ENCODE results near the gene PTPRG.

PTPRG gene

DNA sequence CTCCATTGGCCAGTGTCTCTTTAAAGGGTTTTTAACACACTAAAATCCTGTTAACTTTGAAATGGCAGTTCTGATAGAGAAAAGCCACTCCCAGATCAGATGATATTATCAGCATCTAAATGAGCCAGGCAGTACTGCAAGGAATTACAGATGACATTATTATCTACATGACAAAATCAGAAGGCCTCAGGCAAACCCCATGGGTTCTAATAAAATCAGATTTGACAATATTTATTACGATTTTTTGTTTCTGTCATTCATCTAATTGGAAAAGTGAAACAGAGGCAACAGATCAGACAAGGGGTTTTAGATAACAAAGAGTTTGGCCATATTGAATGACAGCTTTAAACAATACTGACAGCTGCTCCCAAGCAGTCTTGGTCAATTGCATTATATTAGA is 699.3 kb downstream of the PTPRG start:
- DNase-seq, result no peak

DNA sequence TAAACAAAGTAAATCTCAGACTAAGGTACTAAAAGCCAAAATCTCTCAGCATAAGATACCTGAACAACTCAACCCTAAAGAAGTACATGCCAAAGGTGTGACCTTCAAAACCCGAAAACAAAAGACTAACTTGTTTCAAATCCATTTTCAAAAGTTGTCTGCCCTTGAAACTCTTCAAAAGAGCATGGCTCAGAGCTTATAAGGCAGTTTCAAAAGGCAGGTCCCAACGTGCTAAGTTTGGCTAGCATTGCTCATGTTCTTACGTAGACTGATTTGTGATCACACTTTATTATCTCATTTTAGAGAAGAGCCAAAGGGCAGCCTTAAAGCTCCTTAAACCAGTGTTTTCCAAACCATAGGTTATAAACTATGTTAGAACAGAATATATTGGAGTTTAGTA is 699.8 kb downstream of the PTPRG start:
- no peak for DNase-seq

DNA sequence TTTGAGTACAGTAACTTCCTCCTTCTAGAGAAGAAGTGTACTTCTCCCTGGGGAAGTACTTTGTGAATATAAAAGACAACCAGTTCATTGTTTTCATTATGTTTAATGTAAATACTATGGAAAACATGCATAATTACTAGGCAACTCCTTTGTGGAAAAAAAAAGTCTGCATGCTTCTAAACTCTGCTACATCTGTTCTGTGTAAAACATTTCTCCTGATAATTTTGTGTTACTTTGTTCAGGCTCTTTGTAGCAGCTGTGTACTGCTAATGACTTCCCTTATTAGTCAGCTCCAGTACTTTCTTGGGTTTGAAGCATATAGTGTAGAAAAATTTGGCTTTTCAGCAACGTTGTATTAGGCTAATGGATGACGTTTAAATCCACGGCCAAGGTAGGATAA is 700.4 kb downstream of the PTPRG start:
- no peak for DNase-seq

DNA sequence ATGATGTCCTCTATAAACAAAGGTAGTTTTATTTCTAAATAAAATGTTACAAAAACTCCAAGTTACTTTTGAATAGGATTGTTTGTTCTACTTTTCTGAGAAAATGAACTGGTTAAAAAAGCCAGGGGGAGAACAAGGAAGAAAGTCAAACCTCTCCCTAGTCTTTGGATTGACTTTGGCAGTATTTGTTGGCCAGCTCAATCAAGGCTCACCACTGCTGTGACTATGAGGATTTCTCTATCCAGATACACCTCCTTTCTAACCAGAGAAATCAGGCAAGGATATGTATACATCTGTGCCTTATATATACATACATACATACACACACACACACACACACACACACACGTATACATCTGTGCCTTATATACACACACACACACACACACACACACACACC is 704.2 kb downstream of the PTPRG start:
- no peak for DNase-seq

DNA sequence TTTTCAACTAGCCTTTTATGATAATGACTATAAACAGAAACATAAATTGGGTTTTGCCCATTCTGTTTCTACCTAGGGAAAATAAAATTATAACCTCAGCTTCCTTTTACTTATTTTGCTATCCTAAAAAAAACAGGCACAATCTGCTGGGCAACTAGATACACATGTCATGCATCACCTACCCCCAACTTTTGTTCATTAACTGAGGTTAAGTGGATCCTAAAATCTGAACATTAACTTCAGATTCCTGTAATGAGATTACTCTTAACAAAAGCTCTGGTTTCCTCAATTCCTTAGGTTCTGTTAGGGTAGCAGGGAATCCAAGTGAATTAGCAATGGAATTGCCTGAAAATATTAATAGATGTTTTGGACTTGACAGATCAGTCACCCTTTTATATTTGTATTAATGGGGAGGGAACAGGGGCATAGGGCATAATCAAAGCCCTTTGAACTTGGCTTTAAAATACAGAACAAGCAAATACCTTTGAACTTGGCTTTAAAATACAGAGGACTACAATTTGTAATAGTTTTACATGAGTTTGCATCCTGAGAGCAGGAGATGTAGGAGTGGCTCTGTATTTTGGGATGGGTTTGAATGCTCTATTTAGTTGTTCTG is 705.4 kb downstream of the PTPRG start:
- DNase-seq, result no peak

DNA sequence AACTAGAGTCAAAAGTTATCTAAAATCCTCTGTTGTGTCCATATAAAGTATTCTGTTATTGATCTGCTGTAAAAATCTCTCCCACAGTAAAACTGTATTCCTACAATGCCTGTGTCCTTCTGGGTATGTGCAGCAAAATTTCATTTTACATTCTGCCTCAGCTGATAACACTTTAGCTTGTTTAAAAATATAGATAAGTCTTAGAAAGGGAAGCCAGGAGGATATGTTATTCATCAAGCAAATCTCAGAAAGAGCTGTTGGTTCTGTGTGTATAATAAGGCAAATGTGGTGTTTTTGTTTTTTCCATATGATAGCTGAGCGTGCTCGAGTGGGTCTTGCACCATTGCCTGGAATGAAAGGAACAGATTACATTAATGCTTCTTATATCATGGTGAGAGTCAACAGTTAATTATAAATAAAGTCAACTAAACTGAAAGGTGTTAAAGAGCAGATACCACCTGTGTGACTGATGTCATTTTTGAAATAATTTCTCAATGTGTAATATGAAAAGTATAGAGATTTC is 715.3 kb downstream of the PTPRG start:
- DNase-seq, result no peak

DNA sequence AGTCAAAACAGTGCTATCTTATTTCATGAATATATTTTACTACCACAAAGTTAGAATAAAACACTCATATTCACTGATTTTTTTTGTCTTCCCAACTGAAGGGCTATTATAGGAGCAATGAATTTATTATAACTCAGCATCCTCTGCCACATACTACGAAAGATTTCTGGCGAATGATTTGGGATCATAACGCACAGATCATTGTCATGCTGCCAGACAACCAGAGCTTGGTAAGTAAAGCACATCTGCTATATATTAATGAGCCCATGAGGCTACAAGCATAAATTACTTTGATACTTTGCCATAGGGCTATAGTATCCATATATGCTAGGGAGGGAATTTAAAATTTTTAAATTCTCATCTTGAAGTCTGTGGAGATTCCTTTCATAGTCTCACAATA is 716.1 kb downstream of the PTPRG start:
- DNase-seq, result peak; percentile 66

DNA sequence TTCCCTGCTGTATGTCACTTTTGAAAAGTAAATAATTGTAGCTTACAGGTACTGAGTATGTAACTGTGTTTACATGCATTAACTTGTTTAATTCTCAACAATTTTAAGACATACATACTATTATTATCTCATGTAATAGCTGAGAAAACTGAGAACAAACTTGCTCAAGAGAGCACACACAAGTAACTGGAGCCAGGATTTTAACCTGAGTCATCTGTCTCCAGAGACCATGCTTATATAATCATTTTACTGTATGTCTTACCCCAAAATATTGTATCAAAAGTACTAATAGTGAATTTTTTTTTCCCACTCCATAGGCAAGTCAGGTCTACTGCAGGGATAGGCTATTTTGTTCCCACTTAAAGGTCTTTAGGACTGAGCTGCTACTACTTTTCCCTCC is 716.6 kb downstream of the PTPRG start:
- peak; percentile 35 for DNase-seq

DNA sequence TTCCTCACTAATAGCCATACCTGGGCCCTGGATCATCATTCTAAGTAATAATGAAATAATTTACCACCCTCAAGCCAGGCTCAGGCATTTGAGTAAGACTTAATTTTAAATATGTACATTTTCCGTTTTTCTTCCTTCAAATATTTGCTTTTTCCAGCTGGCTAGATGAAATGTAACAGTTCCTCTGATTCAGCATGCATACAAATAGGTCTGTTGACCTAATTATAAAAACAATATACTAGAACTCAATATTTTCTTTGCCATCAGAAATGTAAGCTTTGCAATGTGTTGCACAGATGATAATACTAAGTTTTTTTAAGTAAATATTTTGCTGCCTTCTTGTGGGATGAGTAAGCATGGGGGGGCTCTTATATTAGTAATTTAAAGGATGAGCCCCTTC is 720.4 kb downstream of the PTPRG start:
- peak; percentile 2 for DNase-seq

DNA sequence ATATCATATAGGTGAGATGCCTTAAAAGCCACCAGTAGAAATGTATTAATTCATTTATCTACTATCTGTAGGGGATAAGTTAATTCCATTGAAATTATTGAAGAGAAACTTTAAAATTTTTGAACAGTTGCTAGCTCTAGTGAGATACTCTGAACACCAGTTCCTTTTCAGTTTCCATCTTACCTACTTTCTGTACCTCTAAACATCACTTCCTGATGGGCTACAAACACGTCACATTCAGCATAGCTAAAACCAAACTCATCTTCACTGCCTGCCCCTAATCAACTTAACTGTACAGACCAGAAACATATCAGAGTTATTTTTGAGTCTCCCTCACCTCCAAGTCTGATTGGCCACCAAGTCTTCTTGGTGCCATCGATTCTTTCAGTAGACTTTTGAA is 723.1 kb downstream of the PTPRG start:
- no peak for DNase-seq

DNA sequence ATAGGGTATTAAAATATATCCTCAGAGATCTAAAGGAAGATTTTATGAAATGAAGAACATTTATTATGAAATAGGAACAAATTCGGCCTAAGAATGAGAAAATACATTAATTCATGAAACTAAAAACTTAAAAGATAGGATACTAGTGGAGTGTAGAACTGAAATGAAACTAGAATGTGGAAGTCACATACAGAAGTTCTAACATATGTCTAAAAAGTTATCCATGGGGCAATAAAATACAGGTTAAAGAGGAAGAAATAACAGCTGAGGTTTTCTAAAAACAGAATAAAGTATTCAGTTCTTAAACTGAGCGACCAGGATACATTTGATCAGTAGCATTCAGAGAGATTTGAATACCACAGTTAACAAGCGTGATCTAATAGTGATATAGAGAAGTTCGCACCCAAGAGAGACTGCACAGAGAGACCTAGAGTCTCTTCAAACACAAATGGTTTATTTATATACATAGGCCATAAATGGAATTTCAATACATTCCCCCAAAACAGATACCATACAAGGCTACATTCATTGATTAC is 726.1 kb downstream of the PTPRG start:
- DNase-seq, result no peak

DNA sequence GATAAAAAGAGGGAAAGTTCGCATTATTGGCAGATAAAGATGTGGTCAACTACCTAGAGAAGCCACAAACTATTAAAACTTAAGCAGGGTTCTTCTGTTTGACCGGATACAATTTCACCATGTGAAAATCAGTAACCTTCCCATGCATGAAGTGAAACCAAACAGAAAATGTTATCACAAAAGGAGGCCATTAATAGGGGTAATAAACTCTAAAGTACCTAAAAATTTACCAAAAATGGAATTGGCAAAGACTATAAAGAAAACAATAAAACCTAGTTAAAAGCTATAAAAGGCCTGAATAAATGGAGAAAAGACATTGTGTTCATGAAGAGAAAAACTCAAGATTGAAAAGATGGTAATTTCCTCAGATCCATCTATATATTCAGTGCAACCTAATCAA is 728.6 kb downstream of the PTPRG start:
- no peak for DNase-seq

DNA sequence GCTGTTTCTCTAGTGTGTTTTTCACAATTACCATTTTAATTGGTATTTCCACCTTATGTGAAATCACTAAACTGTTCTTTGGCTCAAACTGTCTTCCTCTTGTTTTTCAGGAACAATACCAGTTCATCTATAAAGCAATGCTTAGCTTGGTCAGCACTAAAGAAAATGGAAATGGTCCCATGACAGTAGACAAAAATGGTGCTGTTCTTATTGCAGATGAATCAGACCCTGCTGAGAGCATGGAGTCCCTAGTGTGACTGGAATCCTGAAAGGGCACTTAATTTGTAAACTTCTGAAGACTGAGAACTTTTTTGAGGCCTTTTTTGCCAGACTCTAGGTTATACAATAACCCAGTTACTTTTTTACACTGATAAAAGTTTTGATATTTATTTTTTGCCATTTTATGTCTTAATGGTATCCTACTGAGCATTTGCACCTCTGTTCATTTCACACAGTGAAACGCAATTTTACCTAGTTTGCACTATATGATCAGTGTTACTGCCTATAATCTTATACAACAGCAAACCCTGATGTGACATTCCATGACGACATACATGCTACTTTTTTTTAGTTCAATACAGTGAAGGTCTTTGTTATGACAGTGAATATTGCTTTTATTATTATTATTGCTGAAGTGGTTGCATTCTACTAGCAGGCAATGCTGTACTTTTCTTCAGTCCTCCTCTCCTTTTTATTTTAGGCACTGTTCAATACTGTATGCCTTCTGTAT is 731.8 kb downstream of the PTPRG start:
- DNase-seq, result no peak

DNA sequence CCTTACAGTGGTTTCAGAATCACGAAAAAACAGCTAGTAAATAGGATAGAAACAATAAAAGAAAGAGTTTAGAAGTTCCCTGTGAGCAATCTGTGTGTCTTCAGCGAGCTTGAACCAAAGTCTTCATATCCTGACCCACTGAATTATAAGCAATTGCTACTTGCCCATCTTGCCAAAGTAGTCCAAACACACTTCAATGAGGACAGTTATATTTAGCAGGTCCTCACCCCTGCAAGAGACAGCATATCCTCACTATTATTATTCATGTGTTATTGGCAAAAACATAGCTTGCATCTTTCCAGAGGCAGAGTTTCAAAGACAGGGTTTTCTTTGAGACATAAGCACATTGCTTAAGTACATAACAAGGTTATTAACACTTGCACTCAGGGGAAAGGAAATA is 734.2 kb downstream of the PTPRG start:
- no peak for DNase-seq

DNA sequence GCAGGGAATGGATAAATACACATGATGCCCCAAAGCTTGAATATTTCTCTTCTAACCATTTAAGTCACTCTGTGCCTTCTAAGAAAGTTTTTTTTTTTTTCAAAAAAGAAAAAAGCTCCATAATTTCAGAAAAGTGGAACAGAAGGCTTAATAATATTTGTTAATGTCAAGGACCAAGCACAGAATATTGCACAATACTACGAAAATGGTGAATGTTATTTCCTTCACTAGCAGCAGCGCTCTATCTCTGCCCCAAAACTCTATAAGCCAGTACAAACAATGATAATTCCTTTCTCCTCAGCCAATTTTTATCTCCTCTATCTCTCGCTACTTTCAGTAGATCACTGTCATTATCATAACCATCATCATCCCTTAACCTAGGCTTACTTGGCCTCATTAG is 739.2 kb downstream of the PTPRG start:
- DNase-seq, result no peak

DNA sequence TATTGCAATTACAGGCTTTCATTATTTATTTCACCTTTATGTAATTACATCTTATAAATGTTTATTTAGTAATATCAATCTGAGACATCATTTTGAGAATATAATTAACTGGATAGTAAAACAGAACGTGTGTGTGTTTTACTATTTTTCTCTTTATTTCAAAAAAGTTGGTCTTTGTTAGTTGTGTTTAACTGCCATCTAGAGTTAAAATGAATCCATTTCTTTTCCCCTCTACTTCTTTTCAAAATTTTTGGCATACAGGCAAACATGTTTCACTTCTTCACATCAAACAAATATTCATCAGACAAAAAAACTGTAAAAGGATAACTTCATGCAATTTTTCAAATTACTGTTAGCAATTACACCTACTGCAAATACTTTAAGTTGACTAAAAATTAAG is 750.8 kb downstream of the PTPRG start:
- no peak for DNase-seq

DNA sequence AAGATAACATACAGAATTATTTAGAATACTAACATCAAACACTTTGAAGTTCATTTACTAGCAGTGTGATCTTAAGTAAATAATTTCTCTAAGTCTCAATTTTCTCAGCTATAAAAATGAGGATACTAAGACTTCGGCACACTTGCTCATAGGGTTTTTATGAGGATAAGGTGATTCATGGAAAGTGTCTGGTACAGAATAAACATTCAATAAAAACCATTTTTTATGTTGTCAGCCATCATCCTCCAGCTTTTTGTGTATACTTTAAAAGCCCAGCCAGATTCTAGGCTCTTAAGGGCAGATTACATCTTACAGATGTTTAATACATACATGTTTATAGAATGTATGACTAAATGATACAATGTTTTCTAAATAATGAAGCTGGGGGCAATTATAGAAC is 755.2 kb downstream of the PTPRG start:
- no peak for DNase-seq

DNA sequence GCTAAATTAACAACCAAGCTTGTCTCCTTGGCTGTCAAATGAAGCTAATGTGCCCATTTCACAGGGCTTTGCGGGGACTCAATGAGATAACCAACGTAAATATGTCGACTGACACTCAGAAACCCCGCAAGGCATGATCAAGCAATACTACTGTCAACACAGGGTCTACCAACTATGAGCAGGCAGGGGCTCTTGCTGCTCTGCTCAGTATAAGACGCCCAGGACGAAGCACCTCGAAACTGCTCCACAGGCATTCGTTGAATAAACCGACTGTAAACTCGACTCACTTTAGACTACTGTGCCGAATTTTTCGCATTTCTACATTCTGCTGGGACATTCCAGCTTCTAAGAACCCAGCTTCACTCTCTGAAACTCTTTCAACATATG is 757.0 kb downstream of the PTPRG start:
- no peak for DNase-seq

DNA sequence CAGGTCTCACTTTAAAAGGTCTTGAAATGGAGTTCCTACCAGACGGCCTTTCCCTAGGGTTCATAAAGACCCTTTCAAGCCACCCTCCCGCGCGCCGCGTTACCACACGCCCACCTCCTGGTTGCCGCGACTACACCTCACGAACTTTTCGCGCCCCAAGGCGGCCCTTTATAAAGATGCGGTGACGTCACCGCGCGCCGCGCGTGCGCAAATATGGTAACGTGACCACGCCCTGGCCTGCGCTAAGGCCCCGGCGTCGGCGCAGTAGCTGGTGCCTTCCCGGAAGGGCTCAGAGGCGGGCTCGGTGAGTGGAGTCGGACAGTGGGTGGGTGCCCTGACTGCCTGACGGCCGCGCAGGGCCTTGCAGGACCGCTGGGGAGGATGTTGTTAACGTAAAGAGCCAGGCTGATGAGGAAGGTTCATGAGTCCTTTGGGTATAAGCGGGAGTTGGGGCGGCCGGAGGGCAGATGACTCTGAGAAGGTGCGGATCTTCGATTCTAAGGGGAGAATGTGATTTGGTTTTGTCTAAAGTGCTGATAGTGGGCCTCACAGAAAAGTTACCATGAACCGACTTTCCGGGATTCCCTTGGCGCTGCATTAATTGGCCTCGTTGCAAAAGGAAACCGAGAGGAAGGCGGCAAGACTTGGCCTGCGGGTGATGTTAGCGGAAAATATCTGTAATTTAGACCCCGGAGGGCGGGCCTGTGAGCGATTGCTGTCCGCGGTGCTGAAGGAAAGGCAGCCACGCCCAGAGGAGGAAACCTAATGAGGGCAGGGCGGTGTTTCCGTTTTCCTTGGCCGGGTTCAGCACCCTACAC is 757.6 kb downstream of the PTPRG start:
- DNase-seq, result peak; percentile 88

DNA sequence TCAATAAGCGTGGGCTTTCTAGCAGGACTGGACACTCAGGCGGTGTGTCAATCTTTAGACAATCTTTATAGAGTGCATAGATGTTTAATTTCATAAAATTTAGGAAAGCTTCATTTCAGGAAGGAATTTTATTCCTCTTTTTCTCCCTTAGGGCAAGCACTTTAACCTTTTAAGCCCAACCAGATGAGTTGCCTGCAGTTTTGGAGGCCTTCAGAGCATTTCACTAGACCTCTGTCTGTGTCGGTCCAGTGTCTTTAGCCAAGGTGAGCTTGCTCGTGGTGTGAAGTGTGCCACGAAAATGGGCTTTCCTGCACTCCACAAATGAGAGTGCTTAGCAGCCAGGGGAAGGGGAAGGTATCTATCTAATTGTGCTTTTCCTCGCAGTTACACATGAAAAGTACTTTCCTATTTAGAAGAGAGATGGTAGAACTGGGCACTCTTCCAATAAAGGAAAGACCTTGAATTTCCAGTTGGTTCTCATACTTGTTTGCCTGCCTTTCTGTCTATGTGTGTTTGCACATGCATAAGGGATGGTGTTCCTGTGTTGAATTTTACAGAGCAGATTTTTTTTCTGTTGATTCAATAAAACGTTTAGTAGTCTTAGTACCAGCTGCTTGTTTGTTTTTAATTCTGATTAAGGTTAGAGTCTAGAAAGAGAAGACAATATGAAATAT is 758.3 kb downstream of the PTPRG start:
- DNase-seq, result no peak

DNA sequence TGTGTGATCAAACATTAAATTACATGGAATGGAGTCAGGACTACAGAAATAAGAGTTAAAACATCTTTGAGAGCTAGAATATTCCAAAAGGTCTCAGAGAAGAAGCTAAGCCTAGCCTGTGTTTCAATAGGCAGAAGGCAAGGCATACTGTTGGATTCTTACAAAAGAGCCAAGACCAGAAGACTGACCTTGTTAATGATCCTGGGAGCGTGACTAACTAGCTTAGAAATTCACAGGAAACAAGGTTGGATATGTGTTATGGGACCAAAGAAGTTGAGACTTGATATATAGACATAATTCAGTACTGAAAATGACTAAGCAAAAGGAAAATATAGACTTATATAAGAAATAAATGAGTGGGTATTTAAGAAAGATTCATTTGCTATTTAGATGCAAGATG is 761.9 kb downstream of the PTPRG start:
- DNase-seq, result no peak

DNA sequence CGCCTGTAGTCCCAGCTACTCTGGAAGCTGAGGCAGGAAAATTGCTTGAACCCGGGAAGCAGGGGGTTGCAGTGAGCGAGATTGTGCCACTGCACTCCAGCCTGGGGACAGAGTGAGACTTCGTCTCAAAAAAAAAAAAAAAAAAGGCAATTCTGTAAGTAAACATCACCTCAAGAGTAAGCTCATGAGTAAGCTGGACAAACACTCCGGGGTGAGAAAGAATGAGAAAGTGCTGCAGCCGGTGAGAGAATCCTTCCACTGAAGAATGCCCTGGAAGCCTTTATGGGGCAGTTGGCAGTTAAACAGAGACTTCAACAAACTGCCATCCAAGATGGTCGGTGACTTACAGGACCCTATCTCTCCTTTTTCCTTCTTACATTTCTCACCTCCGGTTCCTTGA is 764.5 kb downstream of the PTPRG start:
- DNase-seq, result no peak

DNA sequence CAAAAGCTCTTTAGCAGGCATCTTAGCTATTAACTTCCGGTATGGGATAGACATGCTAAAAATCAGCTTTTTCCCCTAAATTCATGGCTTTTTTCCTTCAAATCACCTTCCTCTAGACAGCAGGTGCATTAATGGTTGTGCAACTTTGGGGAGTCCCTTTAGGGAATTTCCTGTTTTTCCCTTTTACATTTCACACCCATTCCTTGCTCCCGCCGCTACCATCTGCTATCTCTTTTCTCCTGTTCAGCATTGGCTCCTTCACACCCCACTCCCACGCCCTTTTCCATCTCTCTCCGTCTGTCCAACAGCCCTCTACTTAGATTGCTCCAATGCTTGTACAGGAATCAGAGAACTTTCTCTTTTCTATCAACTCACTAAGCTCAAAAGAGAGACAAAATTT is 768.6 kb downstream of the PTPRG start:
- DNase-seq, result no peak
